Subcutaneous adipose tissue (tissue), 4 donors: ENCODE results near the gene SEMA4B. TPM values are rescaled to one million over a fixed set of nuclear protein-coding genes. Genes with fewer than 3 reads are reported as not detected.

Experiments used
- total RNA-seq, 4 donors: library from RNA; depleted of rRNA; stranded (reverse); fragments of >200 nt; gene quantifications; one replicate each; pipeline ENCODE4 v1.1.0, GENCODE V29; 2016
- TF ChIP-seq, protein P1 (sequence below): fragments of 450-650 bp; IDR thresholded peaks from one replicate; pipeline ENCODE4 v1.5.1; 2016; ENCODE audit warnings: low read depth, mild to moderate bottlenecking, control low read depth, antibody characterized with exemption, moderate library complexity

The SEMA4B gene
- total RNA-seq: 10 to 100 TPM in 3 of 4 donors, 1 to 10 TPM in 1; 4.4 to 13.4 (median 12.5) TPM

DNA sequence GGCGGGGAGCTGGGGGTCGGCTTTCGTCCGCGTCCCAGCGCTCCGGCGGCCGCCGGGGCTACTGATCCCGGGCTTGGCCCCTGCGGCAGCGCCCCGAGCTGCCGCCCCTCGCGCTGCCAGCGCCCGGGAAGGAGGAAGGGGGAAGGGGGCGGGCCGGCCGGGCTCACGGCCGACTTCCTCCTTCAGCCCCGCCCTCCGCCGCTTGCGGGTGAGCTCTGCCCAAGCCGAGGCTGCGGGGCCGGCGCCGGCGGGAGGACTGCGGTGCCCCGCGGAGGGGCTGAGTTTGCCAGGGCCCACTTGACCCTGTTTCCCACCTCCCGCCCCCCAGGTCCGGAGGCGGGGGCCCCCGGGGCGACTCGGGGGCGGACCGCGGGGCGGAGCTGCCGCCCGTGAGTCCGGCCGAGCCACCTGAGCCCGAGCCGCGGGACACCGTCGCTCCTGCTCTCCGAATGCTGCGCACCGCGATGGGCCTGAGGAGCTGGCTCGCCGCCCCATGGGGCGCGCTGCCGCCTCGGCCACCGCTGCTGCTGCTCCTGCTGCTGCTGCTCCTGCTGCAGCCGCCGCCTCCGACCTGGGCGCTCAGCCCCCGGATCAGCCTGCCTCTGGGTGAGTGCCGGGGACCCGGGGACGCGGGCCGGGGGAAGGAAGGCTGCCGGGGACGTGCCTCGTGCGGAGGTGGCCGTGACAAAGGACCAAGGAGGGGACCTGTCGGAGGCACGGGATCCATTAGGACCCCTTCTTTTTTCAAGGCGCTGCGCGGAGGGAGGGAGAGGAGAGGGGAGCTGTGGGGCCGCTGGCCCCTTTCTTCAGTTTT is at the start of gene SEMA4B:
SEMA4B (plus strand) TSS at position 201 of the 814 bp plus-strand sequence; CDS start at position 450, 249 bp downstream.
- TF ChIP-seq, protein P1, sequence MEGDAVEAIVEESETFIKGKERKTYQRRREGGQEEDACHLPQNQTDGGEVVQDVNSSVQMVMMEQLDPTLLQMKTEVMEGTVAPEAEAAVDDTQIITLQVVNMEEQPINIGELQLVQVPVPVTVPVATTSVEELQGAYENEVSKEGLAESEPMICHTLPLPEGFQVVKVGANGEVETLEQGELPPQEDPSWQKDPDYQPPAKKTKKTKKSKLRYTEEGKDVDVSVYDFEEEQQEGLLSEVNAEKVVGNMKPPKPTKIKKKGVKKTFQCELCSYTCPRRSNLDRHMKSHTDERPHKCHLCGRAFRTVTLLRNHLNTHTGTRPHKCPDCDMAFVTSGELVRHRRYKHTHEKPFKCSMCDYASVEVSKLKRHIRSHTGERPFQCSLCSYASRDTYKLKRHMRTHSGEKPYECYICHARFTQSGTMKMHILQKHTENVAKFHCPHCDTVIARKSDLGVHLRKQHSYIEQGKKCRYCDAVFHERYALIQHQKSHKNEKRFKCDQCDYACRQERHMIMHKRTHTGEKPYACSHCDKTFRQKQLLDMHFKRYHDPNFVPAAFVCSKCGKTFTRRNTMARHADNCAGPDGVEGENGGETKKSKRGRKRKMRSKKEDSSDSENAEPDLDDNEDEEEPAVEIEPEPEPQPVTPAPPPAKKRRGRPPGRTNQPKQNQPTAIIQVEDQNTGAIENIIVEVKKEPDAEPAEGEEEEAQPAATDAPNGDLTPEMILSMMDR: no peak

DNA sequence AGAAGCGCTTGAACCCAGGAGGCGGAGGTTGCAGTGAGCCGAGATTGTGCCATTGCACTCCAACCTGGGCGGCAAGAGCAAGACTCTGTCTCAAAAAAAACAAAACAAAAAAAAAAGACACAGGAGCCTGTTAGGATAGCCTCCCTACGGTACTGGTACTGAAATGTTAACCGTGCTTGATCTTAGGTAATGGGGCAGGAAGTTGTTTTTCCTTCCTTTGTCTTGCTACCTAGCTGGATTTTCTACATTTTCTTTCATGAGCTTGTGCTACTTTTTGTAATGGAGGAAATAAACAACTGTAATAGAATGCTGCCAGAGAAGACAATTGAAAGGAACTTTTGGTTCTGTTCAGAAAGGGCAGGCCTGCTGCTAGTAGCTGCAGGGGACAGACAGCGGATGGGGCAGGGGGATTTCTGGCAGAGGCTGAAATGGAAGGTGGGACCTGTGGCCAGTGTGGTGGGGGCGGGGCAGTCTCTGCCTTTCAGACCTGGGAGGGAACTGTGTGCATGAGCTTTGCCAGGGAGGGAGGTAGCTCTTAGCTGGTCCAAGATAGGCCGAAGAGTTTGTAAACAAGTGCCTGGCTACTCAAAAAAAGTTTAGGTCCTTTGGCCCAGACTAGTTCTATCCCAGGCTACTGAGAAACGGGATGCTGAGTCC is 49.0 kb upstream of the SEMA4B start:
- TF ChIP-seq, protein P1: no peak

DNA sequence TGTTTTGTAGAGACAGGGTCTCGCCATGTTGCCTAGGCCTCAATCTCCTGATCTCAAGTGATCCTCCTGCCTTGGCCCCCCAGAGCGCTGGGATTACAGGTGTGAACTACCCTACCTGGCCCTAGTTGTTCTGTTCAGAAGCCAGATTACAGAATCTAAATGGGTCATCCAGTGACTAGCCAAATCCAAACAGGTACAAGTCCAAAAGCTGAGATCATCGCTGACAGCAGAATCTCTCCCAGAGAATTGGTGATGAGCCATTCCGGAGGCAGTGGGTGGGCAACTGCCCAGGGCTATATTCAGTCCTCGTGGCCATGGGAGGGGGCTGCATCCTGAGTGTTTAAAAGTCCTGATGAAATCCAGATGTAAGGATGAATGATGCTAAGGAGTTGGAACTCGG is 47.5 kb upstream of the SEMA4B start:
- TF ChIP-seq, protein P1: no peak

GRCh38 chr15:90154246-90154645 is 46.9 kb upstream of the SEMA4B start:
- TF ChIP-seq, protein P1: no peak

DNA sequence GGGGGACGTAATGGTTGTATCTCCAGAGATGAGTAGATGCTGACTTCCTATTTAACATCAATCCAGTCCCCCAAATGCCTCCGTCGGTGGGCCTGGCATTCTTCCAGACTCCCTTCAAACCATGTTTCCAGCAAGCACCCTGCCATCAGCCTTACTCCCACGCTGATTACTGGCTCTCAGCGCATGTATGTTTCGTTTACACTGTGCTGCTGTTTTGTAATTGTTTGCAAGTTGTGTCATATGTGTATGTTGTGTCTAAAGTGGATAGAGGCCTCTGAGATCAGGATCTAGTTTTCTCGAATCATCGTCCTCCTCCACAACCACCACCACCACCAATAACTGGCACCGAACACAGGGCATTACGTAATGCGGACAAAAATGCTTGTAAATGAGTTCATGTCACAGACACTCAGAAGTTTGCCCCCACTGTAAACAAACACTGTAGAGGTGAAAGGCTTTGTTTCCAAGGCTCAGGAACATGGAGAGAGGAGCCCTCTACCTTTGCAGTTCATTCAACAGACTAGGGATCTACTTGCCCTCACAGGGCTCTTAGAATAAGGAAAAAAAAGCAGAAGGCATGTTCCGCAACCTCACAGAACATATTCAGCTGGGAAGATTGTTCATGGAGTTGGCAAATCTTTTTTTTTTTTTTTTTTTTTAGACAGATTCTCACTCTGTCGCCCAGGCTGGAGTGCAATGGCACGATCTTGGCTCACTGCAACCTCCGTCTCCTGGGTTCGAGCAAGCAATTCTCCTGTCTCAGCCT is 46.1 kb upstream of the SEMA4B start:
- TF ChIP-seq, protein P1: no peak

DNA sequence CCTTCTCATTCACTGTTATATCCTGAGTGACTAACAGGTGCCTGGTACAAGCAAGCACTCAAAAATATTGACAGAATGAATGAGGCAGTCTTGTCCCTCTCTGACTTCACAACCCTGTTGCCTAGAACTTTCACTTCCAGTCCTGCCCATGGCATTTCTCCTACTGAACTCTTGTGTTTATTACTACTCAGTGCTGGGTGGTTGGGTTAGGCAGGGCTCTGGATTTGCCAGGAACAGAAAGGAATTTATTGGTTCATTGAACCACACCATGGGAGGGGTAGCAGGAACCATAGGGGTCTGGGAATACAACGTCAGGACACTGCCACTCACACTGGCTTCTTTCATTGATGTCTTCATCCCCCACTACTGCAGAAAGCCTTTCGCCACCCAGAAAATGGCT is 41.9 kb upstream of the SEMA4B start:
- TF ChIP-seq, protein P1: no peak
